ENCODE results near the gene MVB12B. TPM values are rescaled to one million over a fixed set of nuclear protein-coding genes. Genes with fewer than 3 reads are reported as not detected.

MVB12B gene
- total RNA-seq, 1 experiment from 2014 or later = 5.7 TPM

DNA sequence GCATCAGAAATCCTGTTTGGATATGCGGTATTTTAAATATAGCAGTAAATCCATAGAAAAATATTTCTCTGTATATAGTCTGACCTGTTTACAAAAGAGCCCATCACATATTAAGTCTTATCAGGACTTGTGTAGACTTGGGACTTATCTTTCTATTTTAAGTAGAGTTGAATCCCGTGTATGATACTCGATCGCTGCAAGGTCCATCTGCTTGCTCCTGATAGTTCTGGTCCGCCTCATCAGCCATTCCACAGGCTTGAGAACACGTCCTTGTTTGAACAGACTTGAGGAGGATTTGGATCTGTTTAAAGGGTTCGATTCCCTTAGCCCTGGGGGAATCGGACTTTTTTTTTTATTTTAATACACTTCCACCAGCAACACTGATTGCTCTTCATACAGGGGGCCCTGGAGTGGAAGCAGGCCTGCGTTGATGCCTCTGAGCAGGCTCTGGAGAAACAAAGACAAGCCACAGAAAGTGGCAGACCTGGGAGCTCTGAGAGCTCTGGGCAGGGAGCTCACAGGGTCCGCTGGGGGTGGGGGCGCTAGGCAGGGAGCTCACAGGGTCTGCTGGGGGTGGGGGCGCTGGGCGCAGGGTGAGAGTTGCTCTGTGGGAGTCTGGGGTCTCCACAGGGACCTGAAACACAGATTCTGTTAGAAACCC lies 112.2 kb downstream of the MVB12B start:
- TF ChIP-seq ZNF263 (CRISPR knock-in tag; IDR thresholded peaks at IDR 0.05; ENCODE audit: low read depth) = no peak
- TF ChIP-seq NFE2L1 (CRISPR knock-in tag; IDR thresholded peaks at IDR 0.05) = no peak
- no peak for TF ChIP-seq GRHL2 (CRISPR knock-in tag; IDR thresholded peaks at IDR 0.05; ENCODE audit: insufficient replicate concordance, severe bottlenecking)
- TF ChIP-seq, protein P1, sequence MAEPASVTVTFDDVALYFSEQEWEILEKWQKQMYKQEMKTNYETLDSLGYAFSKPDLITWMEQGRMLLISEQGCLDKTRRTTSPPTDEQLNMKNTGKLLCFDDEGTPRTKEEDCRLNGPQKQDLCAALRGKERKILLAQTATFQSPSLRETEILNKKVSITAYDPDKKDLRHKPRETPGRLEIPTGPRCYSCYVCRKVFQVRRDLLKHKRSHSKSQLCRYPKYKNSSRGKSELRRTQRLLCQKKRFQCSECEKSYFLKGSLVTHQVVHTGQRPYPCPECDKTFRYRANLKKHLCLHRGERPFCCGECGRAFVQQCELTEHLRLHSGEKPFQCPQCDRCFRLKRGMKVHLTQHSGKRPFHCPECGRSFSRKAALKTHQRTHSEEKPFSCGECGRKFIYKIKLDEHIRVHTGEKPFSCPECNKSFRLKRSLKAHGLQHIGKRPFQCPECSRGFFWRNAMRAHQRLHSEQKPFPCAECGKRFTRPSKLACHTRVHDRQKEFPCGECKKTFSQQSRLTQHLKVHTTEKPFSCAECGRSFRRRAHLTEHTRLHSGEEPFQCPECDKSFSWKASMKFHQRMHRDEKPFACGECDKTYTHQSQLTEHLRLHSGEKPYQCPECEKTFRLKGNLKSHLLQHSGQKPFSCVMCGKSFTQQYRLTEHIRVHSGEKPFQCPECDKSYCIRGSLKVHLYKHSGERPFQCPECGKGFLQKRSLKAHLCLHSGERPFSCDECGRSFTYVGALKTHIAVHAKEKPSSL (CRISPR knock-in tag; conservative IDR thresholded peaks at IDR 0.05) = no peak
- no peak for TF ChIP-seq NFYB (CRISPR knock-in tag; conservative IDR thresholded peaks at IDR 0.05; ENCODE audit: low read depth)
- TF ChIP-seq NR3C1 (CRISPR knock-in tag; conservative IDR thresholded peaks at IDR 0.05; ENCODE audit: low read depth) = no peak
- no peak for TF ChIP-seq TP53 (CRISPR knock-in tag; IDR thresholded peaks at IDR 0.05)
- TF ChIP-seq, protein P2, sequence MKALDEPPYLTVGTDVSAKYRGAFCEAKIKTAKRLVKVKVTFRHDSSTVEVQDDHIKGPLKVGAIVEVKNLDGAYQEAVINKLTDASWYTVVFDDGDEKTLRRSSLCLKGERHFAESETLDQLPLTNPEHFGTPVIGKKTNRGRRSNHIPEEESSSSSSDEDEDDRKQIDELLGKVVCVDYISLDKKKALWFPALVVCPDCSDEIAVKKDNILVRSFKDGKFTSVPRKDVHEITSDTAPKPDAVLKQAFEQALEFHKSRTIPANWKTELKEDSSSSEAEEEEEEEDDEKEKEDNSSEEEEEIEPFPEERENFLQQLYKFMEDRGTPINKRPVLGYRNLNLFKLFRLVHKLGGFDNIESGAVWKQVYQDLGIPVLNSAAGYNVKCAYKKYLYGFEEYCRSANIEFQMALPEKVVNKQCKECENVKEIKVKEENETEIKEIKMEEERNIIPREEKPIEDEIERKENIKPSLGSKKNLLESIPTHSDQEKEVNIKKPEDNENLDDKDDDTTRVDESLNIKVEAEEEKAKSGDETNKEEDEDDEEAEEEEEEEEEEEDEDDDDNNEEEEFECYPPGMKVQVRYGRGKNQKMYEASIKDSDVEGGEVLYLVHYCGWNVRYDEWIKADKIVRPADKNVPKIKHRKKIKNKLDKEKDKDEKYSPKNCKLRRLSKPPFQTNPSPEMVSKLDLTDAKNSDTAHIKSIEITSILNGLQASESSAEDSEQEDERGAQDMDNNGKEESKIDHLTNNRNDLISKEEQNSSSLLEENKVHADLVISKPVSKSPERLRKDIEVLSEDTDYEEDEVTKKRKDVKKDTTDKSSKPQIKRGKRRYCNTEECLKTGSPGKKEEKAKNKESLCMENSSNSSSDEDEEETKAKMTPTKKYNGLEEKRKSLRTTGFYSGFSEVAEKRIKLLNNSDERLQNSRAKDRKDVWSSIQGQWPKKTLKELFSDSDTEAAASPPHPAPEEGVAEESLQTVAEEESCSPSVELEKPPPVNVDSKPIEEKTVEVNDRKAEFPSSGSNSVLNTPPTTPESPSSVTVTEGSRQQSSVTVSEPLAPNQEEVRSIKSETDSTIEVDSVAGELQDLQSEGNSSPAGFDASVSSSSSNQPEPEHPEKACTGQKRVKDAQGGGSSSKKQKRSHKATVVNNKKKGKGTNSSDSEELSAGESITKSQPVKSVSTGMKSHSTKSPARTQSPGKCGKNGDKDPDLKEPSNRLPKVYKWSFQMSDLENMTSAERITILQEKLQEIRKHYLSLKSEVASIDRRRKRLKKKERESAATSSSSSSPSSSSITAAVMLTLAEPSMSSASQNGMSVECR (CRISPR knock-in tag; IDR thresholded peaks at IDR 0.05; ENCODE audit: borderline replicate concordance) = no peak
- TF ChIP-seq, protein P3, sequence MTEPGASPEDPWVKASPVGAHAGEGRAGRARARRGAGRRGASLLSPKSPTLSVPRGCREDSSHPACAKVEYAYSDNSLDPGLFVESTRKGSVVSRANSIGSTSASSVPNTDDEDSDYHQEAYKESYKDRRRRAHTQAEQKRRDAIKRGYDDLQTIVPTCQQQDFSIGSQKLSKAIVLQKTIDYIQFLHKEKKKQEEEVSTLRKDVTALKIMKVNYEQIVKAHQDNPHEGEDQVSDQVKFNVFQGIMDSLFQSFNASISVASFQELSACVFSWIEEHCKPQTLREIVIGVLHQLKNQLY (CRISPR knock-in tag; IDR thresholded peaks at IDR 0.05) = no peak
- ATAC-seq (no peak), DNase-seq (ENCODE audit: low spot score) (no peak)
- Mint-ChIP-seq H3K27ac (no peak overlapping the region), H3K36me3 (no peaks in the 10 kb centered on the region), H3K4me1 (peaks cover 12% of the 10 kb centered on the region), H3K9me3 (no peaks in the 10 kb centered on the region), H3K27me3 (ENCODE audit: low read depth) (no peaks in the 10 kb centered on the region), H3K4me3 (no peak overlapping the region)
- ChIA-PET POLR2A (interaction anchor here (0.7 kb wide), 1 partner anchor 24 kb away, joined by 3 read pairs; no protein-coding TSS in a partner anchor), CTCF (interaction anchor here (0.7 kb wide), 1 partner anchor 43 kb away, joined by 3 read pairs; no protein-coding TSS in a partner anchor)

DNA sequence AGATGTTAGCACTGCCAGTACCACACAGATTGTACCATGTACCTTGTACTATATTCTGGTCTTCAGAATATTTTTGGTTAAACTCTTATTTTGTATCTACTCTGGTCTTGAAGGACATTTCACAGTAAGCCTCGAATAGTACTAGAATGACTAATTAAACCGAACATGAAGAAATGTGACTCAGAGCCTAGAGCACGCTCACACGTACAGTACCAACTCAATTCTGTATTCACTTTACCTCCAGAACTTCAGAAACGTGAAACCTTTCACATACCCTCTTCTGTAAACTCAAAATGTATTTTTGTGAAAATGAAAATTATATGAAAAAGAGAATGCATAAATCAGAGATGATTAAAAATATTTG lies 112.8 kb downstream of the MVB12B start:
- Mint-ChIP-seq H3K9me3 (no peaks in the 10 kb centered on the region), H3K4me3 (no peak overlapping the region), H3K27ac (no peak overlapping the region), H3K36me3 (no peaks in the 10 kb centered on the region), H3K27me3 (ENCODE audit: low read depth) (no peaks in the 10 kb centered on the region), H3K4me1 (peaks cover 12% of the 10 kb centered on the region)
- no peak for ATAC-seq
- no peak for DNase-seq (ENCODE audit: low spot score)
- TF ChIP-seq CREB1 (CRISPR knock-in tag; IDR thresholded peaks at IDR 0.05) = no peak
- TF ChIP-seq ZNF263 (CRISPR knock-in tag; IDR thresholded peaks at IDR 0.05; ENCODE audit: low read depth) = no peak
- TF ChIP-seq RORB (CRISPR knock-in tag; IDR thresholded peaks at IDR 0.05) = no peak
- TF ChIP-seq ZNF121 (CRISPR knock-in tag; IDR thresholded peaks at IDR 0.05) = no peak
- TF ChIP-seq, protein P1 (CRISPR knock-in tag; conservative IDR thresholded peaks at IDR 0.05) = no peak
- TF ChIP-seq HMGA2 (CRISPR knock-in tag; IDR thresholded peaks at IDR 0.05) = no peak
- TF ChIP-seq, protein P4, sequence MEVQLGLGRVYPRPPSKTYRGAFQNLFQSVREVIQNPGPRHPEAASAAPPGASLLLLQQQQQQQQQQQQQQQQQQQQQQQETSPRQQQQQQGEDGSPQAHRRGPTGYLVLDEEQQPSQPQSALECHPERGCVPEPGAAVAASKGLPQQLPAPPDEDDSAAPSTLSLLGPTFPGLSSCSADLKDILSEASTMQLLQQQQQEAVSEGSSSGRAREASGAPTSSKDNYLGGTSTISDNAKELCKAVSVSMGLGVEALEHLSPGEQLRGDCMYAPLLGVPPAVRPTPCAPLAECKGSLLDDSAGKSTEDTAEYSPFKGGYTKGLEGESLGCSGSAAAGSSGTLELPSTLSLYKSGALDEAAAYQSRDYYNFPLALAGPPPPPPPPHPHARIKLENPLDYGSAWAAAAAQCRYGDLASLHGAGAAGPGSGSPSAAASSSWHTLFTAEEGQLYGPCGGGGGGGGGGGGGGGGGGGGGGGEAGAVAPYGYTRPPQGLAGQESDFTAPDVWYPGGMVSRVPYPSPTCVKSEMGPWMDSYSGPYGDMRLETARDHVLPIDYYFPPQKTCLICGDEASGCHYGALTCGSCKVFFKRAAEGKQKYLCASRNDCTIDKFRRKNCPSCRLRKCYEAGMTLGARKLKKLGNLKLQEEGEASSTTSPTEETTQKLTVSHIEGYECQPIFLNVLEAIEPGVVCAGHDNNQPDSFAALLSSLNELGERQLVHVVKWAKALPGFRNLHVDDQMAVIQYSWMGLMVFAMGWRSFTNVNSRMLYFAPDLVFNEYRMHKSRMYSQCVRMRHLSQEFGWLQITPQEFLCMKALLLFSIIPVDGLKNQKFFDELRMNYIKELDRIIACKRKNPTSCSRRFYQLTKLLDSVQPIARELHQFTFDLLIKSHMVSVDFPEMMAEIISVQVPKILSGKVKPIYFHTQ (CRISPR knock-in tag; IDR thresholded peaks at IDR 0.05) = no peak
- no peak for TF ChIP-seq ATF1 (CRISPR knock-in tag; IDR thresholded peaks at IDR 0.05)
- no peak for TF ChIP-seq FOXJ3 (CRISPR knock-in tag; IDR thresholded peaks at IDR 0.05; ENCODE audit: borderline replicate concordance)
- TF ChIP-seq TCF7 (CRISPR knock-in tag; IDR thresholded peaks at IDR 0.05; ENCODE audit: low read depth) = no peak
- no peak for TF ChIP-seq MYBL2 (CRISPR knock-in tag; IDR thresholded peaks at IDR 0.05)
- TF ChIP-seq, protein P5, sequence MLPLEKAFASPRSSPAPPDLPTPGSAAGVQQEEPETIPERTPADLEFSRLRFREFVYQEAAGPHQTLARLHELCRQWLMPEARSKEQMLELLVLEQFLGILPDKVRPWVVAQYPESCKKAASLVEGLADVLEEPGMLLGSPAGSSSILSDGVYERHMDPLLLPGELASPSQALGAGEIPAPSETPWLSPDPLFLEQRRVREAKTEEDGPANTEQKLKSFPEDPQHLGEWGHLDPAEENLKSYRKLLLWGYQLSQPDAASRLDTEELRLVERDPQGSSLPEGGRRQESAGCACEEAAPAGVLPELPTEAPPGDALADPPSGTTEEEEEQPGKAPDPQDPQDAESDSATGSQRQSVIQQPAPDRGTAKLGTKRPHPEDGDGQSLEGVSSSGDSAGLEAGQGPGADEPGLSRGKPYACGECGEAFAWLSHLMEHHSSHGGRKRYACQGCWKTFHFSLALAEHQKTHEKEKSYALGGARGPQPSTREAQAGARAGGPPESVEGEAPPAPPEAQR (CRISPR knock-in tag; IDR thresholded peaks at IDR 0.05) = no peak
- TF ChIP-seq FOXK1 (CRISPR knock-in tag; IDR thresholded peaks at IDR 0.05) = no peak
- ChIA-PET CTCF (no interaction called here), POLR2A (interaction anchor here (0.7 kb wide), 1 partner anchor 24 kb away, joined by 3 read pairs; no protein-coding TSS in a partner anchor)

All from WTC11 (cell line).